HepG2 (cell line): Measurements from ENCODE around the gene PITPNM2. TPM values are rescaled to one million over a fixed set of nuclear protein-coding genes. Genes with fewer than 3 reads are reported as not detected.
A peak's percentile ranks its signal among the peaks of the same experiment; 100 is the strongest.

Source experiments
- AKAP8 ChIP-seq: sonication (generic); formaldehyde crosslinking; IDR thresholded peaks from 2 replicates; pipeline ENCODE4 v1.5.1; 2020; ENCODE audit warnings: mild to moderate bottlenecking, missing genetic modification reagents
- ESRRA ChIP-seq: sonication (generic); formaldehyde crosslinking; IDR thresholded peaks from 2 replicates; pipeline ENCODE4 v1.5.1; 2020; ENCODE audit warnings: mild to moderate bottlenecking, low read depth, missing genetic modification reagents
- FOXM1 ChIP-seq: sonication (generic); formaldehyde crosslinking; IDR thresholded peaks from 2 replicates; pipeline ENCODE4 v1.5.0; 2020; ENCODE audit warnings: missing genetic modification reagents
- FOXP1 ChIP-seq, 2 experiments: fragments of 450-650 bp in 1 of 2; IDR thresholded peaks; 2 replicates each; pipeline ENCODE4 v1.6.1; 2017 to 2018; ENCODE audit warnings: antibody characterized with exemption in 1 of 2
- JUNB ChIP-seq: sonication (generic); formaldehyde crosslinking; IDR thresholded peaks from 2 replicates; pipeline ENCODE4 v1.8.0; 2022; ENCODE audit warnings: missing genetic modification reagents, mild to moderate bottlenecking, borderline replicate concordance
- KAT8 ChIP-seq: IDR thresholded peaks from 2 replicates; pipeline ENCODE4 v1.6.1; 2016; ENCODE audit warnings: missing genetic modification reagents, missing compliant biosample characterization
- NCOR1 ChIP-seq: fragments of 200-600 bp; sonication (generic); IDR thresholded peaks from 2 replicates; pipeline ENCODE4 v1.7.0; 2017; ENCODE audit warnings: antibody characterized with exemption, low read length, borderline replicate concordance
- PCBP1 ChIP-seq: fragments of 200-400 bp; formaldehyde crosslinking; IDR thresholded peaks from 2 replicates; pipeline ENCODE4 v1.6.1; 2017; ENCODE audit warnings: mild to moderate bottlenecking, low read depth, low read length, borderline replicate concordance
- PHF21A ChIP-seq: sonication (generic); formaldehyde crosslinking; IDR thresholded peaks from 2 replicates; pipeline ENCODE4 v1.5.0; 2020; ENCODE audit warnings: mild to moderate bottlenecking, missing genetic modification reagents
- PITX1 ChIP-seq: sonication (generic); formaldehyde crosslinking; IDR thresholded peaks from 2 replicates; pipeline ENCODE4 v1.5.1; 2020; ENCODE audit warnings: mild to moderate bottlenecking, missing genetic modification reagents
- SRSF4 ChIP-seq: fragments of 200-400 bp; formaldehyde crosslinking; IDR thresholded peaks from one replicate; pipeline ENCODE4 v1.6.1; 2018; ENCODE audit warnings: mild to moderate bottlenecking, low read depth, low read length, moderate library complexity; ENCODE audit not compliant: poor library complexity, severe bottlenecking
- TAF1 ChIP-seq: sonication (generic); formaldehyde crosslinking; IDR thresholded peaks from 2 replicates; pipeline ENCODE4 v1.4.0; 2020; ENCODE audit warnings: missing genetic modification reagents
- TBX2 ChIP-seq: sonication (generic); formaldehyde crosslinking; IDR thresholded peaks from 2 replicates; pipeline ENCODE4 v1.5.0; 2020; ENCODE audit warnings: missing genetic modification reagents, mild to moderate bottlenecking, borderline replicate concordance
- YEATS4 ChIP-seq: sonication (generic); formaldehyde crosslinking; IDR thresholded peaks from 2 replicates; pipeline ENCODE4 v1.4.0; 2020; ENCODE audit warnings: missing genetic modification reagents, borderline replicate concordance
- ZMYM2 ChIP-seq: sonication (generic); formaldehyde crosslinking; IDR thresholded peaks from 2 replicates; pipeline ENCODE4 v1.8.0; 2022; ENCODE audit warnings: mild to moderate bottlenecking, missing genetic modification reagents
- ZNF431 ChIP-seq: sonication (generic); formaldehyde crosslinking; IDR thresholded peaks from 2 replicates; pipeline ENCODE4 v1.9.0; 2022; ENCODE audit warnings: missing genetic modification reagents, low read depth, mild to moderate bottlenecking, borderline replicate concordance
- ZNF616 ChIP-seq: sonication (generic); formaldehyde crosslinking; IDR thresholded peaks from 2 replicates; pipeline ENCODE4 v1.5.0; 2020; ENCODE audit warnings: low read depth, mild to moderate bottlenecking, missing genetic modification reagents
- polyA plus RNA-seq, 8 experiments: library from polyadenylated mRNA; depleted of rRNA in 3 of 8; stranded (reverse) in 7 of 8; unstranded in 1 of 8; fragments of >200 nt; fragmentation: Illumina TruSeq in 4 of 8; extraction: Trizol in 4 of 8; gene quantifications; 2 replicates each; pipeline versions ENCODE4 v1.2.1 to v1.2.3, GENCODE V29; 2011 to 2016; ENCODE audit warnings: low read depth in 4 of 8, missing spikeins in 1 of 8, mixed read lengths in 1 of 8; ENCODE audit not compliant: insufficient read depth in 1 of 8
- total RNA-seq, 5 experiments: library from RNA; depleted of rRNA; stranded (reverse); fragments of >200 nt; fragmentation: Illumina TruSeq; extraction: Trizol; gene quantifications; 2 replicates each; pipeline ENCODE4 v1.2.3, GENCODE V29; 2016; ENCODE audit warnings: low read depth in 1 of 5
- TF ChIP-seq, protein P1 (sequence below): sonication (generic); formaldehyde crosslinking; IDR thresholded peaks from 2 replicates; pipeline ENCODE4 v1.9.0; 2021; ENCODE audit warnings: missing genetic modification reagents, borderline replicate concordance
- TF ChIP-seq, protein P2 (sequence below), 2 experiments: sonication (generic) in 1 of 2; formaldehyde crosslinking in 1 of 2; IDR thresholded peaks; 2 replicates each; pipeline versions ENCODE4 v1.6.1 to v1.9.0; 2014 to 2022; ENCODE audit warnings: antibody characterized with exemption in 1 of 2, borderline replicate concordance in 1 of 2, inconsistent platforms in 1 of 2, low read depth in 1 of 2, missing genetic modification reagents in 1 of 2

Gene PITPNM2
- total and polyA plus RNA-seq, 2 of the 13 experiments (the other 11 are each of a cell fraction or from before 2014, with no cell fraction given) = 4.2 to 5.3 TPM

DNA sequence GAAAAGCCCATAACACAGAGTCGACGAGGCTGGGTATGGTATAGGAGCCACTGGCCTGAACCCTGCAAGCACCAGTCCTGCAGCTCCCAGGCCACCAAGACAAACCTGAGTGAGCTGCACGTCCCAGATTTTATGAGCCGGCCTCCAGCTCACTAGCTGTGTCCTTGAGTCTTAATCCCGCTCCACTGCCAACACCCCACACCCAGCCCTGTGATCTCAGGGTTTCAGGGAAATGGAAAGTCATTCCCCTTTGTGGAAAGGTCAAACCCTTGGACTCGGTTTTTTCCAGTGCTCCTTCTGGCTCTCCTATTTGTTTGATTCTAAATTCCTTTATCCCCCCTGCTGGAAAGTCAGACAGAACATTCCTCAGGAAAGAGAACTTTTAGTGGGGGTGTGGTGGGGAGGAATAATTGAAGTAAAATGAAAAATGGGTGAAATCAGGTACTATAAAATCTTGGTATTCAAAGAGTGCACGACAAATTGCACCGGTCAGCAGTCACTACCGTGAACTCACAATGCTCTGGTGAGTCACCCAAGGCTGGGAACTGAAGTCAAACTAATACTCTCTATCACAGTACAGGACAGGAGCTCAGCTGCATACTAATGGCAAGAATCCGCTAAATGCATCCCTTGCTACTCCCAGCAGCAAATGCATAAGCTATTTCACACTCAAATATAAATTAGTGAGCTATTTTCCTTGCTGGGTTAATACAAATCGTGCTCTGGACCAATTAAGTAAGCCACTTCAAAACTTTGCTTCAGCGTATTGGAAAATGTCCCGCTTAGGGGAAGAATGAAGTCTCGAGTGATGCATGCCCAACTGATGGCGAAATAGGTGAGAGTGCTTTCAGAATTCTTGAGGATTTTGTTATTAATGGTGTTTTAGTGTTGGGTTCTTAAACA lies 9.0 kb downstream of the PITPNM2 start (continued):
- TF ChIP-seq SRSF4 (no peak), ZMYM2 (0 out of 2 replicates have a peak, but pooled peaks have one; percentile 1), JUNB (peak; percentile 54; the same call in 1 of the 2 replicates), PHF21A (peak; percentile 75), ESRRA (CRISPR knock-in tag) (peak; percentile 95), PITX1 (peak; percentile 98), PCBP1 (no peak), FOXM1 (no peak), FOXP1 (IDR thresholded peaks at IDR 0.05) (no peak), FOXP1 (CRISPR knock-in tag; IDR thresholded peaks at IDR 0.05) (peak; percentile 15; the same call in 1 of the 2 replicates), ZNF431 (CRISPR knock-in tag) (no peak), ZNF616 (CRISPR knock-in tag) (no peak), YEATS4 (CRISPR knock-in tag) (no peak), KAT8 (CRISPR knock-in tag) (peak; percentile 49; the same call in 1 of the 2 replicates), TAF1 (peak; percentile 63; the same call in 1 of the 2 replicates), TBX2 (CRISPR knock-in tag) (peak; percentile 74; the same call in 1 of the 2 replicates), AKAP8 (CRISPR knock-in tag) (no peak), NCOR1 (peak; percentile 59; the same call in 1 of the 2 replicates)
- TF ChIP-seq, protein P1, sequence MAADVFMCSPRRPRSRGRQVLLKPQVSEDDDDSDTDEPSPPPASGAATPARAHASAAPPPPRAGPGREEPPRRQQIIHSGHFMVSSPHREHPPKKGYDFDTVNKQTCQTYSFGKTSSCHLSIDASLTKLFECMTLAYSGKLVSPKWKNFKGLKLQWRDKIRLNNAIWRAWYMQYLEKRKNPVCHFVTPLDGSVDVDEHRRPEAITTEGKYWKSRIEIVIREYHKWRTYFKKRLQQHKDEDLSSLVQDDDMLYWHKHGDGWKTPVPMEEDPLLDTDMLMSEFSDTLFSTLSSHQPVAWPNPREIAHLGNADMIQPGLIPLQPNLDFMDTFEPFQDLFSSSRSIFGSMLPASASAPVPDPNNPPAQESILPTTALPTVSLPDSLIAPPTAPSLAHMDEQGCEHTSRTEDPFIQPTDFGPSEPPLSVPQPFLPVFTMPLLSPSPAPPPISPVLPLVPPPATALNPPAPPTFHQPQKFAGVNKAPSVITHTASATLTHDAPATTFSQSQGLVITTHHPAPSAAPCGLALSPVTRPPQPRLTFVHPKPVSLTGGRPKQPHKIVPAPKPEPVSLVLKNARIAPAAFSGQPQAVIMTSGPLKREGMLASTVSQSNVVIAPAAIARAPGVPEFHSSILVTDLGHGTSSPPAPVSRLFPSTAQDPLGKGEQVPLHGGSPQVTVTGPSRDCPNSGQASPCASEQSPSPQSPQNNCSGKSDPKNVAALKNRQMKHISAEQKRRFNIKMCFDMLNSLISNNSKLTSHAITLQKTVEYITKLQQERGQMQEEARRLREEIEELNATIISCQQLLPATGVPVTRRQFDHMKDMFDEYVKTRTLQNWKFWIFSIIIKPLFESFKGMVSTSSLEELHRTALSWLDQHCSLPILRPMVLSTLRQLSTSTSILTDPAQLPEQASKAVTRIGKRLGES (CRISPR knock-in tag) = no peak
- TF ChIP-seq, protein P2, sequence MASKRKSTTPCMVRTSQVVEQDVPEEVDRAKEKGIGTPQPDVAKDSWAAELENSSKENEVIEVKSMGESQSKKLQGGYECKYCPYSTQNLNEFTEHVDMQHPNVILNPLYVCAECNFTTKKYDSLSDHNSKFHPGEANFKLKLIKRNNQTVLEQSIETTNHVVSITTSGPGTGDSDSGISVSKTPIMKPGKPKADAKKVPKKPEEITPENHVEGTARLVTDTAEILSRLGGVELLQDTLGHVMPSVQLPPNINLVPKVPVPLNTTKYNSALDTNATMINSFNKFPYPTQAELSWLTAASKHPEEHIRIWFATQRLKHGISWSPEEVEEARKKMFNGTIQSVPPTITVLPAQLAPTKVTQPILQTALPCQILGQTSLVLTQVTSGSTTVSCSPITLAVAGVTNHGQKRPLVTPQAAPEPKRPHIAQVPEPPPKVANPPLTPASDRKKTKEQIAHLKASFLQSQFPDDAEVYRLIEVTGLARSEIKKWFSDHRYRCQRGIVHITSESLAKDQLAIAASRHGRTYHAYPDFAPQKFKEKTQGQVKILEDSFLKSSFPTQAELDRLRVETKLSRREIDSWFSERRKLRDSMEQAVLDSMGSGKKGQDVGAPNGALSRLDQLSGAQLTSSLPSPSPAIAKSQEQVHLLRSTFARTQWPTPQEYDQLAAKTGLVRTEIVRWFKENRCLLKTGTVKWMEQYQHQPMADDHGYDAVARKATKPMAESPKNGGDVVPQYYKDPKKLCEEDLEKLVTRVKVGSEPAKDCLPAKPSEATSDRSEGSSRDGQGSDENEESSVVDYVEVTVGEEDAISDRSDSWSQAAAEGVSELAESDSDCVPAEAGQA (IDR thresholded peaks at IDR 0.05; ENCODE audit: low read depth) = no peak
- TF ChIP-seq, protein P2 (CRISPR knock-in tag; IDR thresholded peaks at IDR 0.05; ENCODE audit: borderline replicate concordance) = no peak
